ENCODE measurements around the gene CHRNA9.

The CHRNA9 gene

GRCh38 chr4:40363382-40363920, 28.3 kb downstream of the CHRNA9 start:
- TF ChIP-seq CEBPB (IDR thresholded peaks at IDR 0.05) (no peak), YY1 (IDR thresholded peaks at IDR 0.05; ENCODE audit: low read depth) (no peak), EGR1 (IDR thresholded peaks at IDR 0.05) (no peak), TAF1 (IDR thresholded peaks at IDR 0.05; ENCODE audit: low read depth) (no peak), REST (IDR thresholded peaks at IDR 0.05; ENCODE audit: low read depth) (no peak), TCF12 (IDR thresholded peaks at IDR 0.05; ENCODE audit: low read depth) (no peak), FOXM1 (IDR thresholded peaks at IDR 0.05; ENCODE audit: borderline replicate concordance, low read depth) (no peak), RAD21 (IDR thresholded peaks at IDR 0.05; ENCODE audit: low read depth) (no peak), NFIC (IDR thresholded peaks at IDR 0.05) (no peak), ZBTB7A (IDR thresholded peaks at IDR 0.05; ENCODE audit: low read depth) (no peak), CREB1 (IDR thresholded peaks at IDR 0.05; ENCODE audit: low read depth) (no peak), EP300 (IDR thresholded peaks at IDR 0.05; ENCODE audit: borderline replicate concordance) (no peak)

GRCh38 chr4:40363945-40364344, 28.8 kb downstream of the CHRNA9 start:
- TF ChIP-seq TCF12 (IDR thresholded peaks at IDR 0.05; ENCODE audit: low read depth) (no peak), USF1 (IDR thresholded peaks at IDR 0.05) (no peak), RAD21 (IDR thresholded peaks at IDR 0.05; ENCODE audit: low read depth) (no peak), FOXM1 (IDR thresholded peaks at IDR 0.05; ENCODE audit: borderline replicate concordance, low read depth) (no peak), EGR1 (IDR thresholded peaks at IDR 0.05) (no peak), CREB1 (IDR thresholded peaks at IDR 0.05; ENCODE audit: low read depth) (no peak), EP300 (IDR thresholded peaks at IDR 0.05; ENCODE audit: borderline replicate concordance) (no peak), CEBPB (IDR thresholded peaks at IDR 0.05) (no peak)

GRCh38 chr4:40365766-40366165, 30.6 kb downstream of the CHRNA9 start:
- no peak for TF ChIP-seq REST (IDR thresholded peaks at IDR 0.05; ENCODE audit: low read depth)

- TF ChIP-seq MAX (IDR thresholded peaks at IDR 0.05) (no peak), TAF1 (IDR thresholded peaks at IDR 0.05; ENCODE audit: low read depth) (no peak), TEAD4 (IDR thresholded peaks at IDR 0.05) (no peak), RAD21 (IDR thresholded peaks at IDR 0.05; ENCODE audit: low read depth) (no peak), ZBTB7A (IDR thresholded peaks at IDR 0.05; ENCODE audit: low read depth) (no peak), USF1 (IDR thresholded peaks at IDR 0.05) (no peak), REST (IDR thresholded peaks at IDR 0.05; ENCODE audit: low read depth) (no peak), YY1 (IDR thresholded peaks at IDR 0.05; ENCODE audit: low read depth) (no peak), NFIC (IDR thresholded peaks at IDR 0.05) (no peak)
Measured at GRCh38 chr4:40367451-40367850, 32.3 kb downstream of the CHRNA9 start.

- TF ChIP-seq FOXM1 (IDR thresholded peaks at IDR 0.05; ENCODE audit: borderline replicate concordance, low read depth) (no peak), RAD21 (IDR thresholded peaks at IDR 0.05; ENCODE audit: low read depth) (peak; percentile 44), TAF1 (IDR thresholded peaks at IDR 0.05; ENCODE audit: low read depth) (no peak)
Measured at GRCh38 chr4:40369437-40370274, 34.5 kb downstream of the CHRNA9 start.

Data from Ishikawa (cell line).